Tibial nerve (tissue), 4 donors: ENCODE results near the gene HPSE2. TPM values are rescaled to one million over a fixed set of nuclear protein-coding genes. Genes with fewer than 3 reads are reported as not detected.

Experiments
- DNase-seq, 2 donors: peaks; one replicate each; pipeline ENCODE4 v3.0.0-alpha.2; 2019; ENCODE audit warnings: low spot score in 2 of 2
- H3K27ac ChIP-seq, 4 donors: fragments of 200-600 bp; sonication (generic) in 3 of 4; one replicate each; pipeline ENCODE4 v1.5.1; 2017 to 2019; ENCODE audit warnings: mild to moderate bottlenecking in 1 of 4
- H3K27me3 ChIP-seq, 2 donors: fragments of 200-600 bp; sonication (generic) in 1 of 2; one replicate each; pipeline versions ENCODE4 v1.5.1 to v1.6.0; 2017 to 2019
- H3K36me3 ChIP-seq, 3 donors: fragments of 200-600 bp; sonication (generic); one replicate each; pipeline ENCODE4 v1.5.1; 2018 to 2019
- H3K4me1 ChIP-seq, 4 donors: fragments of 200-600 bp; sonication (generic) in 3 of 4; one replicate each; pipeline ENCODE4 v1.5.1; 2017 to 2019
- H3K4me3 ChIP-seq, 4 donors: fragments of 200-600 bp; sonication (generic) in 3 of 4; one replicate each; pipeline ENCODE4 v1.5.1; 2017 to 2019; ENCODE audit warnings: mild to moderate bottlenecking in 1 of 4, moderate library complexity in 1 of 4
- H3K9me3 ChIP-seq, 4 donors: fragments of 200-600 bp; sonication (generic) in 3 of 4; one replicate each; pipeline ENCODE4 v1.5.1; 2017 to 2019
- CTCF ChIP-seq, 5 experiments: fragments of 200-600 bp in 3 of 5; fragments of 450-650 bp in 2 of 5; sonication (generic) in 3 of 5; IDR thresholded peaks; one replicate each; pipeline ENCODE4 v1.5.1; 2016 to 2019; ENCODE audit warnings: antibody characterized with exemption in 5 of 5, mild to moderate bottlenecking in 3 of 5, moderate library complexity in 2 of 5
- EP300 ChIP-seq, 2 donors: sonication (generic); formaldehyde crosslinking; IDR thresholded peaks; one replicate each; pipeline ENCODE4 v1.6.1; 2017; ENCODE audit warnings: antibody characterized with exemption in 2 of 2, mild to moderate bottlenecking in 1 of 2
- POLR2A ChIP-seq, 2 donors: fragments of 450-650 bp; IDR thresholded peaks; one replicate each; pipeline ENCODE4 v1.6.1; 2017; ENCODE audit warnings: antibody characterized with exemption in 2 of 2, mild to moderate bottlenecking in 2 of 2, moderate library complexity in 2 of 2
- WGBS, 2 donors: methylation state at CpG; one replicate each; pipeline ENCODE4 v1.1.5; 2018; 5-methylcytosine and 5-hydroxymethylcytosine counted together
- total RNA-seq, 4 donors: library from RNA; depleted of rRNA; stranded (reverse); fragments of >200 nt; gene quantifications; one replicate each; pipeline ENCODE4 v1.1.0, GENCODE V29; 2016

The HPSE2 gene
- total RNA-seq, 4 donors from 2014 or later: 0.63 TPM; not detected in 3

GRCh38 chr10:99234041-99234790, 1.4 kb downstream of the HPSE2 start:
- peak; percentile 24 to 33 for DNase-seq
- Histone ChIP-seq H3K4me3 (peak overlapping the region; percentile 22 to 56 (median 43)), H3K9me3 (no peaks in the 10 kb centered on the region), H3K4me1 (peaks cover 0 to 51% (median 20%) of the 10 kb centered on the region in 4 donors), H3K27ac (no peak overlapping the region), H3K36me3 (no peaks in the 10 kb centered on the region), H3K27me3 (peaks cover 0 to 90% of the 10 kb centered on the region in 2 donors)
- WGBS, 2 donors: 2% methylated on average over 41 to 49 of the region's 49 CpGs
- no peak for TF ChIP-seq POLR2A (IDR thresholded peaks at IDR 0.05)
- no peak for TF ChIP-seq EP300 (IDR thresholded peaks at IDR 0.05)
- TF ChIP-seq CTCF (IDR thresholded peaks at IDR 0.05): no peak

- peaks cover 0 to 51% (median 20%) of the 10 kb centered on the region in 4 donors for H3K4me1 ChIP-seq
Observed at GRCh38 chr10:99233689-99234037, 2.0 kb downstream of the HPSE2 start.

GRCh38 chr10:99233000-99233688, 2.5 kb downstream of the HPSE2 start:
- Histone ChIP-seq H3K4me3 (peak overlapping the region in 3 of 4 donors; percentile 37 to 49 (median 38)), H3K27me3 (peaks cover 0 to 89% of the 10 kb centered on the region in 2 donors), H3K9me3 (no peaks in the 10 kb centered on the region), H3K27ac (no peak overlapping the region), H3K4me1 (peaks cover 0 to 51% (median 20%) of the 10 kb centered on the region in 4 donors), H3K36me3 (no peaks in the 10 kb centered on the region)
- WGBS, 2 donors: 9 to 10% methylated on average over 18 of the region's 18 CpGs
- no peak for DNase-seq
- TF ChIP-seq EP300 (IDR thresholded peaks at IDR 0.05): no peak
- no peak for TF ChIP-seq POLR2A (IDR thresholded peaks at IDR 0.05)
- TF ChIP-seq CTCF (IDR thresholded peaks at IDR 0.05): no peak

More at GRCh38 chr10:99233689-99234037, 2.0 kb downstream of the HPSE2 start:
- Histone ChIP-seq H3K27me3 (peaks cover 0 to 90% of the 10 kb centered on the region in 2 donors), H3K4me3 (peak overlapping the region; percentile 22 to 56 (median 43)), H3K36me3 (no peaks in the 10 kb centered on the region), H3K9me3 (no peaks in the 10 kb centered on the region), H3K27ac (no peak overlapping the region)
- no peak for TF ChIP-seq POLR2A (IDR thresholded peaks at IDR 0.05)
- no peak for TF ChIP-seq CTCF (IDR thresholded peaks at IDR 0.05)
- TF ChIP-seq EP300 (IDR thresholded peaks at IDR 0.05): no peak
- 6 to 7% methylated on average over 18 of the region's 18 CpGs for WGBS, 2 donors
- DNase-seq: no peak

- H3K4me3 ChIP-seq: peak overlapping the region in 2 of 4 donors; percentile 5 to 38
- no peaks in the 10 kb centered on the region for H3K9me3 ChIP-seq
- H3K27me3 ChIP-seq: peaks cover 0 to 85% of the 10 kb centered on the region in 2 donors
- no peak for DNase-seq
- no peak for TF ChIP-seq POLR2A (IDR thresholded peaks at IDR 0.05)
- no peak for TF ChIP-seq EP300 (IDR thresholded peaks at IDR 0.05)
- TF ChIP-seq CTCF (IDR thresholded peaks at IDR 0.05): no peak
- 2% methylated on average over 35 to 44 of the region's 49 CpGs for WGBS, 2 donors
- no peaks in the 10 kb centered on the region for H3K36me3 ChIP-seq
- H3K4me1 ChIP-seq: peaks cover 0 to 51% (median 20%) of the 10 kb centered on the region in 4 donors
- H3K27ac ChIP-seq: no peak overlapping the region
Observed at GRCh38 chr10:99232360-99232999, 3.2 kb downstream of the HPSE2 start.
